Keratinocyte (primary cell): ENCODE results near the gene EMC10.

Experiments
- CTCF ChIP-seq, 3 experiments: IDR thresholded peaks in 1 of 3; conservative IDR thresholded peaks in 1 of 3; optimal IDR thresholded peaks in 1 of 3; 2 replicates in 2 of 3; 3 replicates in 1 of 3; pipeline versions ENCODE3 to v1.5.1; 2011; ENCODE audit warnings: low read length in 3 of 3, mild to moderate bottlenecking in 3 of 3, moderate library complexity in 2 of 3, control low read depth in 1 of 3, inconsistent platforms in 1 of 3; ENCODE audit not compliant: insufficient read depth in 2 of 3; ENCODE audit errors: extremely low read depth in 1 of 3
- EZH2 ChIP-seq: IDR thresholded peaks from one replicate; pipeline ENCODE4 v1.6.1; 2012; ENCODE audit warnings: inconsistent platforms, mild to moderate bottlenecking, low read length, moderate library complexity

DNA sequence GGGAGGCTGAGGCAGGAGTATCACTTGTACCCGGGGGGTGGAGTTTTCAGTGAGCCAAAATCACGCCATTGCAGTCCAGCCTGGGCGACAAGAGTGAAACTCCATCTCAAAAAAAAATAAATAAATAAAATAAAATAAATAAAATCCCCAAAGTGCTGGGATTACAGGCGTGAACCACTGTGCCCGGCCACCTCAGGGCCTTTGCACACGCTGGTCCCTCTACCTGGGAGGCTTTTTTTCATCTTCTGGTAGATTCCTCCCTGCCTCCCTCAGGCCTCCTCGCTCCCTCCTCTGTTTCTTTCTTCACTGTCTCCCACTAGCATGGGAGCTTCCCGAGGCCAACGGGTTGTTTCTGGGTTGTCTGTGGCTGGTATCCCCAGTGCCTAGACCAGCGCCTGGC is 28.6 kb upstream of the EMC10 start:
- no peak for TF ChIP-seq CTCF (optimal IDR thresholded peaks at IDR 0.05 in 1 of 3, IDR thresholded peaks at IDR 0.05 in 1 of 3, conservative IDR thresholded peaks at IDR 0.05 in 1 of 3; ENCODE audit: extremely low read depth in 1 of 3, insufficient read depth in 2 of 3, low read length in 3 of 3)
- no peak for TF ChIP-seq EZH2
